CD1c-positive myeloid dendritic cell (primary cell): ENCODE data around the gene AMY1B.
"Not testable (repeated sequence)": the region's sequence is repeated elsewhere in the genome, so short reads cannot be mapped to it uniquely, and the experiment has no call there.

Source experiments
- DNase-seq: peaks from one replicate; pipeline ENCODE4 v3.0.0-alpha.2; 2016; ENCODE audit errors: extremely low spot score

Gene AMY1B

GRCh38 chr1:103696110-103696509 is at the start of gene AMY1B:
TSS of gene AMY1B (minus strand) at chr1:103696210. CDS start at chr1:103695639, 571 bp downstream.
- not testable (repeated sequence) for DNase-seq

GRCh38 chr1:103745040-103745439 is 49.0 kb upstream of the AMY1B start:
- DNase-seq = not testable (repeated sequence)

- not testable (repeated sequence) for DNase-seq
Observed at GRCh38 chr1:103744449-103744848, 48.4 kb upstream of the AMY1B start.

- DNase-seq = not testable (repeated sequence)
Observed at GRCh38 chr1:103738031-103738430, 42.0 kb upstream of the AMY1B start.

GRCh38 chr1:103735334-103735733 is 39.3 kb upstream of the AMY1B start:
- not testable (repeated sequence) for DNase-seq

- DNase-seq = not testable (repeated sequence)
Observed at GRCh38 chr1:103721473-103721872, 25.5 kb upstream of the AMY1B start.

- DNase-seq = not testable (repeated sequence)
Observed at GRCh38 chr1:103717404-103717803, 21.4 kb upstream of the AMY1B start.

- DNase-seq = not testable (repeated sequence)
Observed at GRCh38 chr1:103710381-103710780, 14.4 kb upstream of the AMY1B start.

GRCh38 chr1:103707670-103708069 is 11.7 kb upstream of the AMY1B start:
- DNase-seq = not testable (repeated sequence)

GRCh38 chr1:103701256-103701655 is 5.2 kb upstream of the AMY1B start:
- not testable (repeated sequence) for DNase-seq

- not testable (repeated sequence) for DNase-seq
Observed at GRCh38 chr1:103700669-103701068, 4.7 kb upstream of the AMY1B start.

- DNase-seq = not testable (repeated sequence)
Observed at GRCh38 chr1:103697430-103697829, 1.4 kb upstream of the AMY1B start.

GRCh38 chr1:103676335-103676734 is 19.7 kb downstream of the AMY1B start:
- not testable (repeated sequence) for DNase-seq

GRCh38 chr1:103655460-103655859 is 40.5 kb downstream of the AMY1B start, which contains the start of gene AMY1A:
TSS of gene AMY1A (plus strand) at chr1:103655760. CDS start at chr1:103656331, 571 bp downstream.
- DNase-seq = not testable (repeated sequence)

GRCh38 chr1:103654133-103654532 is 41.9 kb downstream of the AMY1B start:
- DNase-seq = not testable (repeated sequence)

GRCh38 chr1:103650889-103651288 is 45.1 kb downstream of the AMY1B start:
- DNase-seq = not testable (repeated sequence)

- DNase-seq = not testable (repeated sequence)
Observed at GRCh38 chr1:103650305-103650704, 45.7 kb downstream of the AMY1B start.

- not testable (repeated sequence) for DNase-seq
Observed at GRCh38 chr1:103643908-103644307, 52.1 kb downstream of the AMY1B start.

GRCh38 chr1:103641194-103641593 is 54.8 kb downstream of the AMY1B start:
- DNase-seq = not testable (repeated sequence)
